Stomach (tissue), 9 donors: ENCODE results near the gene TAGLN2. TPM values are rescaled to one million over a fixed set of nuclear protein-coding genes. Genes with fewer than 3 reads are reported as not detected.

Experiments used
- DNase-seq, 2 donors: peaks; one replicate each; pipeline versions ENCODE4 v3.0.0 to v3.0.0-alpha.2; 2013 to 2019
- H3K27ac ChIP-seq, 5 donors: fragments of 200-600 bp in 4 of 5; sonication (generic) in 4 of 5; one replicate each; pipeline ENCODE4 v1.5.1; 2013 to 2019; ENCODE audit warnings: mild to moderate bottlenecking in 1 of 5, moderate library complexity in 1 of 5
- H3K27me3 ChIP-seq, 3 donors: fragments of 200-600 bp; sonication (generic); one replicate each; pipeline ENCODE4 v1.5.1; 2017 to 2019; ENCODE audit warnings: mixed run types in 1 of 3
- H3K36me3 ChIP-seq, 4 donors: fragments of 200-600 bp; sonication (generic); 1 replicate in 3 of 4; 2 replicates in 1 of 4; pipeline ENCODE4 v1.5.1; 2016 to 2019
- H3K4me1 ChIP-seq, 4 donors: fragments of 200-600 bp; sonication (generic); one replicate each; pipeline ENCODE4 v1.5.1; 2016 to 2019
- H3K4me3 ChIP-seq, 4 donors: fragments of 200-600 bp; sonication (generic) in 3 of 4; one replicate each; pipeline ENCODE4 v1.5.1; 2016 to 2019; ENCODE audit warnings: mild to moderate bottlenecking in 1 of 4
- H3K9me3 ChIP-seq, 4 donors: fragments of 200-600 bp; sonication (generic); one replicate each; pipeline ENCODE4 v1.5.1; 2016 to 2019
- CTCF ChIP-seq, 7 experiments: fragments of 450-650 bp in 4 of 7; fragments of 200-600 bp in 3 of 7; sonication (generic) in 3 of 7; IDR thresholded peaks; one replicate each; pipeline ENCODE4 v1.5.1; 2016 to 2019; ENCODE audit warnings: antibody characterized with exemption in 7 of 7, control low read depth in 2 of 7, mild to moderate bottlenecking in 1 of 7
- EP300 ChIP-seq: sonication (generic); formaldehyde crosslinking; IDR thresholded peaks from one replicate; pipeline ENCODE4 v1.6.1; 2017; ENCODE audit warnings: antibody characterized with exemption
- POLR2A ChIP-seq, 4 donors: fragments of 450-650 bp; IDR thresholded peaks; one replicate each; pipeline ENCODE4 v1.6.1; 2016; ENCODE audit warnings: antibody characterized with exemption in 4 of 4, control low read depth in 2 of 4, mild to moderate bottlenecking in 1 of 4, moderate library complexity in 1 of 4
- POLR2AphosphoS5 ChIP-seq, 3 donors: sonication (generic); formaldehyde crosslinking; IDR thresholded peaks; one replicate each; pipeline ENCODE4 v1.6.1; 2016; ENCODE audit warnings: antibody characterized with exemption in 3 of 3
- WGBS, 5 donors: extraction: QIAGEN DNeasy Blood & Tissue Kit in 3 of 5; methylation state at CpG; one replicate each; pipeline versions ENCODE4 v1.1.5 to v1.1.7; 2013 to 2018; 5-methylcytosine and 5-hydroxymethylcytosine counted together
- intact Hi-C: fragments of 100-400 bp; cut with DNase I; formaldehyde crosslinking; loops from one replicate; pipeline ENCODE4 v1.15.1; 2023; ENCODE audit warnings: low total_unique reads
- polyA plus RNA-seq, 3 donors: library from polyadenylated mRNA; stranded (reverse); fragments of 200-250 nt; gene quantifications; one replicate each; pipeline ENCODE4 v1.2.3, GENCODE V29; 2013
- total RNA-seq, 5 donors: library from RNA; depleted of rRNA; stranded (reverse); fragments of >200 nt; gene quantifications; one replicate each; pipeline versions ENCODE4 v1.1.0 to v1.2.3, GENCODE V29; 2014 to 2016
- donor health status: healthy with polysubstance abuse.
- donor health status: Bipolar disorder and iron deficiency.
- donor health status: healthy.

The TAGLN2 gene
- total and polyA plus RNA-seq, 8 donors = 49.0 to 1,290 (median 292) TPM

- Histone ChIP-seq H3K27ac (peak overlapping the region in 4 of 5 donors; percentile 15 to 74 (median 54)), H3K4me3 (no peak overlapping the region)
- intact Hi-C loops = loop anchor here (5.0 kb wide), 1 partner anchor 62 kb away; no protein-coding TSS in a partner anchor
Observed at GRCh38 chr1:159940006-159940620, 14.8 kb upstream of the TAGLN2 start.

GRCh38 chr1:159939678-159940002, 14.3 kb upstream of the TAGLN2 start:
- TF ChIP-seq CTCF (IDR thresholded peaks at IDR 0.05) = no peak
- TF ChIP-seq POLR2AphosphoS5 (IDR thresholded peaks at IDR 0.05) = no peak
- no peak for TF ChIP-seq EP300
- no peak for TF ChIP-seq POLR2A (IDR thresholded peaks at IDR 0.05)
- peak overlapping the region in 3 of 5 donors; percentile 54 to 74 (median 64) for H3K27ac ChIP-seq
- peaks cover 12 to 36% (median 22%) of the 10 kb centered on the region in 4 donors for H3K4me1 ChIP-seq
- H3K9me3 ChIP-seq = no peaks in the 10 kb centered on the region
- DNase-seq = no peak
- no peak overlapping the region for H3K4me3 ChIP-seq
- H3K36me3 ChIP-seq = no peaks in the 10 kb centered on the region
- H3K27me3 ChIP-seq = peaks cover 0 to 49% (median 0%) of the 10 kb centered on the region in 3 donors
- intact Hi-C loops = loop anchor here (5.0 kb wide), 1 partner anchor 63 kb away; no protein-coding TSS in a partner anchor
- WGBS, 5 donors = 44 to 74% (median 49%) methylated on average over 3 of the region's 3 CpGs

More at GRCh38 chr1:159940006-159940620, 14.8 kb upstream of the TAGLN2 start:
- Histone ChIP-seq H3K4me1 (peaks cover 14 to 41% (median 24%) of the 10 kb centered on the region in 4 donors), H3K36me3 (no peaks in the 10 kb centered on the region), H3K9me3 (no peaks in the 10 kb centered on the region), H3K27me3 (peaks cover 0 to 54% (median 3%) of the 10 kb centered on the region in 3 donors)
- DNase-seq = no peak
- TF ChIP-seq CTCF (IDR thresholded peaks at IDR 0.05) (no peak), POLR2AphosphoS5 (IDR thresholded peaks at IDR 0.05) (no peak), POLR2A (IDR thresholded peaks at IDR 0.05) (no peak), EP300 (no peak)
- 85 to 97% (median 92%) methylated on average over 10 to 11 of the region's 11 CpGs for WGBS, 5 donors

- no peak overlapping the region for H3K4me3 ChIP-seq
- intact Hi-C loops = no loop called here
- TF ChIP-seq EP300 = no peak
- H3K27ac ChIP-seq = peak overlapping the region in 4 of 5 donors; percentile 54 to 80 (median 69)
- WGBS, 5 donors = 71 to 88% (median 77%) methylated on average over 6 of the region's 6 CpGs
- H3K9me3 ChIP-seq = no peaks in the 10 kb centered on the region
- DNase-seq = no peak
- H3K27me3 ChIP-seq = peaks cover 0 to 43% (median 0%) of the 10 kb centered on the region in 3 donors
- H3K36me3 ChIP-seq = no peaks in the 10 kb centered on the region
- peaks cover 12 to 35% (median 22%) of the 10 kb centered on the region in 4 donors for H3K4me1 ChIP-seq
Observed at GRCh38 chr1:159938905-159939677, 13.8 kb upstream of the TAGLN2 start.

DNA sequence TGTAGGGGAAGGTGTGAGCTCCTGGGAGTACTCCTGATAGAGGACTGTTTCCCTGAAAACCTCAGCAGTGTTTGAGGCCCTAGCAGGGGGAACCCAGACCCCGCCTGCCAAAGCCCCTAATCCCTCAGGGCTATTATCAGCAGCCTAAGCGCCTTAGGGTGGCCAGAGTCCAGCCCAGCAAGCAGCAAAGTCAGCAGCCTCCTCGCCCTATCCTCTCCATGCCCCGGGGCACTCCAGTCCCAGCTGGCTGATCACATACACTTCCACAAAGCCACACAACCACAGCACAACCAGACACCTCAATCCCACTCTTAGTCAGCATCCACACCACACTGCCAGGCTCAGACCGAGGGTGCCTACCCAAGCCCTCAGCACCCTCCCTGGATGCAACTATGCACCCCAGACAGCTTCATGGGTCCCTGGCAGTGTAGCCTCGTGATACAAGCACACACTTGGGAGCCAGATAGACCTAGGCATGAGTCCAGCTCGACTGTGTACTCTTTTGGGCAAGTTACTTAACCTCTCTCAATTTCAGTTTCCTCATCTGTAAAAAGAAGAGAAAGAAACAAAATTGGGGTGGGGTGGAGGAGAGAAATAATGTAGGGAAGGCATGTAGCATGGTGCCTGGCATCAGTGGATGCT, 13.0 kb upstream of the TAGLN2 start:
- TF ChIP-seq EP300 (no peak), CTCF (IDR thresholded peaks at IDR 0.05) (no peak), POLR2A (IDR thresholded peaks at IDR 0.05) (no peak), POLR2AphosphoS5 (IDR thresholded peaks at IDR 0.05) (no peak)
- Histone ChIP-seq H3K9me3 (no peaks in the 10 kb centered on the region), H3K27me3 (peaks cover 0 to 36% (median 0%) of the 10 kb centered on the region in 3 donors), H3K4me3 (no peak overlapping the region), H3K4me1 (peaks cover 12 to 35% (median 22%) of the 10 kb centered on the region in 4 donors), H3K36me3 (no peaks in the 10 kb centered on the region), H3K27ac (peak overlapping the region; percentile 21 to 74 (median 62))
- WGBS, 5 donors = 30 to 50% (median 41%) methylated on average over 7 of the region's 7 CpGs
- peak in 1 of 2 donors; percentile 56 for DNase-seq
- intact Hi-C loops = no loop called here
